ENCODE measurements around the gene ATXN7L1. TPM values are rescaled to one million over a fixed set of nuclear protein-coding genes. Genes with fewer than 3 reads are reported as not detected.

ATXN7L1 gene
- total RNA-seq, 4 donors from 2014 or later = 8.0 to 14.1 (median 10.6) TPM

DNA sequence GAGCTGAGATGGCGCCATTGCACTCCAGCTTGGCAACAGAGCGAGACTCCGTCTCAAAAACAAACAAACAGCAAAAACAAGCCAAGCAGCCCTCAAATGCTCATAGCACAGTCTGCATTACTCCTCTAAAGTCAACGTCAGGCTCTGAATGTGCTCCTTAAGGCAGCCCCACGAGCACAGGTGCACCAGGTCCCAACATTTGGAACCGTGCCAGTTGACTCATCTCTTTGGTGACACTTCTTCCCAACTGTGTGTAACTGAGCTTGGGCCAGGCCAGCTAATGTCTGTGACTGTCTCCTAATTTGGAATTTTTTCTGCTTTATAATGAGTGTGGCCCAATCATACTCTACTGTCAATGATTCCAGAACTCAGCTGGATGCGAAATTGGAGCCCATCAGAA is 228.8 kb downstream of the ATXN7L1 start:
- intact Hi-C loops (cut with DNase I) = no loop called here
- Histone ChIP-seq H3K4me1 (peaks cover 0 to 35% (median 14%) of the 10 kb centered on the region in 3 donors), H3K9me3 (no peaks in the 10 kb centered on the region), H3K36me3 (peaks cover 0 to 59% (median 0%) of the 10 kb centered on the region in 3 donors), H3K27me3 (no peaks in the 10 kb centered on the region), H3K4me3 (no peak overlapping the region), H3K27ac (no peak overlapping the region)
- WGBS, 2 donors = 89 to 93% methylated on average over 7 of the region's 7 CpGs
- TF ChIP-seq, protein P1, sequence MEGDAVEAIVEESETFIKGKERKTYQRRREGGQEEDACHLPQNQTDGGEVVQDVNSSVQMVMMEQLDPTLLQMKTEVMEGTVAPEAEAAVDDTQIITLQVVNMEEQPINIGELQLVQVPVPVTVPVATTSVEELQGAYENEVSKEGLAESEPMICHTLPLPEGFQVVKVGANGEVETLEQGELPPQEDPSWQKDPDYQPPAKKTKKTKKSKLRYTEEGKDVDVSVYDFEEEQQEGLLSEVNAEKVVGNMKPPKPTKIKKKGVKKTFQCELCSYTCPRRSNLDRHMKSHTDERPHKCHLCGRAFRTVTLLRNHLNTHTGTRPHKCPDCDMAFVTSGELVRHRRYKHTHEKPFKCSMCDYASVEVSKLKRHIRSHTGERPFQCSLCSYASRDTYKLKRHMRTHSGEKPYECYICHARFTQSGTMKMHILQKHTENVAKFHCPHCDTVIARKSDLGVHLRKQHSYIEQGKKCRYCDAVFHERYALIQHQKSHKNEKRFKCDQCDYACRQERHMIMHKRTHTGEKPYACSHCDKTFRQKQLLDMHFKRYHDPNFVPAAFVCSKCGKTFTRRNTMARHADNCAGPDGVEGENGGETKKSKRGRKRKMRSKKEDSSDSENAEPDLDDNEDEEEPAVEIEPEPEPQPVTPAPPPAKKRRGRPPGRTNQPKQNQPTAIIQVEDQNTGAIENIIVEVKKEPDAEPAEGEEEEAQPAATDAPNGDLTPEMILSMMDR (IDR thresholded peaks at IDR 0.05) = no peak
- no peak for TF ChIP-seq POLR2A (IDR thresholded peaks at IDR 0.05)
- DNase-seq = no peak

GRCh38 chr7:105644937-105645336 is 231.5 kb downstream of the ATXN7L1 start:
- intact Hi-C loops (cut with DNase I) = no loop called here
- peaks cover 0 to 21% (median 14%) of the 10 kb centered on the region in 3 donors for H3K4me1 ChIP-seq
- WGBS, 2 donors = 73 to 87% methylated on average over 3 of the region's 3 CpGs
- H3K27ac ChIP-seq = no peak overlapping the region
- no peak overlapping the region for H3K4me3 ChIP-seq
- TF ChIP-seq POLR2A (IDR thresholded peaks at IDR 0.05) = no peak
- TF ChIP-seq, protein P1 (IDR thresholded peaks at IDR 0.05) = no peak
- no peaks in the 10 kb centered on the region for H3K9me3 ChIP-seq
- peaks cover 0 to 71% (median 0%) of the 10 kb centered on the region in 3 donors for H3K36me3 ChIP-seq
- no peak for DNase-seq
- H3K27me3 ChIP-seq = no peaks in the 10 kb centered on the region

DNA sequence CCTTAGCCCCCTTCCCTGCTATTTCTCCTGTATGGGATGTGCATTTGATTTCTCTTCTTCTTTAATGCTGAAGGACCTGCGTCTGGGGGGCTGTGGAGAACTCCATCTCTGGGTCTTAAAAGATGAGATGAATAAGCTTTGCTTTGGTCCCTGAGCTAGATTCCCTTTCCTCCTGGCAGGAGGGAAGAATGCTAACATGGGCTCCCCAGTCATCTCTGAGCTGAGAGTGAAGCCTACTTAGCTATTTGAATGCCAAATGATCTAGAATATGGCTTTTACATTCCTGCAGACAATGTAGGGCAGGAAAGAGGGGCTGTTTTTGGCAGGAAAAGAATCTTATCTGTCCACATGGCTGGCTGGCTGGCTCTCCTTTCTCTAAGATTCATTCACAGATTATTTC is 232.5 kb downstream of the ATXN7L1 start:
- Histone ChIP-seq H3K4me1 (peaks cover 0 to 10% (median 5%) of the 10 kb centered on the region in 3 donors), H3K27ac (no peak overlapping the region), H3K36me3 (peaks cover 0 to 78% (median 0%) of the 10 kb centered on the region in 3 donors), H3K27me3 (no peaks in the 10 kb centered on the region), H3K4me3 (no peak overlapping the region), H3K9me3 (no peaks in the 10 kb centered on the region)
- no peak for TF ChIP-seq POLR2A (IDR thresholded peaks at IDR 0.05)
- TF ChIP-seq, protein P1 (IDR thresholded peaks at IDR 0.05) = no peak
- no peak for DNase-seq
- WGBS, 2 donors = 83 to 88% methylated on average over 1 of the region's 1 CpG
- intact Hi-C loops (cut with DNase I) = no loop called here

DNA sequence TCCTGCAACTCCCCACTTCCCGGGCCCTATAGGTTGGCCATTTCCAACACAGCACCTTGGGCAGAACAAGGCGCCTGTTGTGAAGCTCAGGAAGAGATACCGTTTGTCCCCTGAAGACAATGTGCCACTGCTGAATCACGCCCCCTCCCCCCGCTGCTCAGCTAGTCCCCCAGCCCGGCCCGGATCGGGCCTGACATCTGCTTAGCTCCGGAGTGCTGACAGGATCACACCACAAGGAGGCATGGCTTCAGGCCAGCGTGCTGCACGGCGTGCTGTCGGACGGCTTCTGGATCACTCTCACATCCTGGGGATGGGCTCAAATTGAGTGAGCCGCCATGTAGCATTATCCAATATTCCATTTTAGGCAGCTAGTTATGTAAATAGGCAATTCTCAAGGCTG is 233.0 kb downstream of the ATXN7L1 start:
- no peak overlapping the region for H3K4me3 ChIP-seq
- intact Hi-C loops (cut with DNase I) = no loop called here
- H3K9me3 ChIP-seq = no peaks in the 10 kb centered on the region
- H3K36me3 ChIP-seq = peaks cover 0 to 78% (median 3%) of the 10 kb centered on the region in 3 donors
- 78% methylated on average over 8 of the region's 15 CpGs; no CpG with 5 or more reads in 1 of the 2 donors for WGBS, 2 donors
- H3K4me1 ChIP-seq = peaks cover 0 to 5% (median under 1%) of the 10 kb centered on the region in 3 donors
- no peak for TF ChIP-seq POLR2A (IDR thresholded peaks at IDR 0.05)
- TF ChIP-seq, protein P1 (IDR thresholded peaks at IDR 0.05) = no peak
- DNase-seq = no peak
- no peaks in the 10 kb centered on the region for H3K27me3 ChIP-seq
- no peak overlapping the region for H3K27ac ChIP-seq

GRCh38 chr7:105642264-105642663 is 234.1 kb downstream of the ATXN7L1 start:
- WGBS, 2 donors = 92 to 93% methylated on average over 3 to 6 of the region's 7 CpGs
- H3K27ac ChIP-seq = no peak overlapping the region
- peaks cover 0 to 78% (median 14%) of the 10 kb centered on the region in 3 donors for H3K36me3 ChIP-seq
- DNase-seq = no peak
- H3K4me3 ChIP-seq = no peak overlapping the region
- TF ChIP-seq, protein P1 (IDR thresholded peaks at IDR 0.05) = no peak
- TF ChIP-seq POLR2A (IDR thresholded peaks at IDR 0.05) = no peak
- no peaks in the 10 kb centered on the region for H3K27me3 ChIP-seq
- H3K4me1 ChIP-seq = no peaks in the 10 kb centered on the region
- intact Hi-C loops (cut with DNase I) = no loop called here
- no peaks in the 10 kb centered on the region for H3K9me3 ChIP-seq

All from esophagus squamous epithelium (tissue), 5 donors.